OCI-LY1 (cell line): ENCODE measurements around the gene SCUBE2.

ENCODE experiments used
- H2AFZ ChIP-seq: fragments of 200-600 bp; sonication (generic), shearing (Covaris generic); 2 replicates; pipeline ENCODE4 v1.6.0; 2014; ENCODE audit warnings: antibody characterized with exemption, mild to moderate bottlenecking, low read length
- H3F3A ChIP-seq: fragments of 200-600 bp; sonication (generic), shearing (Covaris generic); 2 replicates; pipeline ENCODE4 v1.6.0; 2014; ENCODE audit warnings: mild to moderate bottlenecking, antibody characterized with exemption, low read length, moderate library complexity; ENCODE audit not compliant: insufficient read depth
- H3K27ac ChIP-seq: fragments of 200-600 bp; sonication (generic); 2 replicates; pipeline ENCODE4 v1.5.1; 2014; ENCODE audit warnings: low read length, mixed run types, mild to moderate bottlenecking, low read depth; ENCODE audit not compliant: poor library complexity, severe bottlenecking
- H3K27me3 ChIP-seq: fragments of 200-600 bp; sonication (generic); 2 replicates; pipeline ENCODE4 v1.6.0; 2014; ENCODE audit warnings: antibody characterized with exemption, mild to moderate bottlenecking, low read length, moderate library complexity; ENCODE audit not compliant: insufficient read depth
- H3K36me3 ChIP-seq: fragments of 200-600 bp; sonication (generic); 2 replicates; pipeline ENCODE4 v1.6.1; 2014; ENCODE audit warnings: mild to moderate bottlenecking, antibody characterized with exemption, low read length, moderate library complexity, mixed read lengths; ENCODE audit not compliant: insufficient read depth
- H3K4me1 ChIP-seq: fragments of 200-600 bp; sonication (generic); 2 replicates; pipeline ENCODE4 v1.5.1; 2014; ENCODE audit warnings: mild to moderate bottlenecking, low read length, moderate library complexity; ENCODE audit not compliant: insufficient read depth, severe bottlenecking
- H3K4me2 ChIP-seq: fragments of 200-600 bp; sonication (generic), shearing (Covaris generic); 2 replicates; pipeline ENCODE4 v1.6.1; 2014; ENCODE audit warnings: low read length
- H3K4me3 ChIP-seq: fragments of 200-600 bp; sonication (generic); 2 replicates; pipeline ENCODE4 v1.5.1; 2014; ENCODE audit warnings: low read length, low read depth, mild to moderate bottlenecking, mixed read lengths; ENCODE audit not compliant: poor library complexity, severe bottlenecking
- H3K79me2 ChIP-seq: fragments of 200-600 bp; shearing (Covaris generic); 2 replicates; pipeline ENCODE4 v1.6.1; 2016; ENCODE audit warnings: mixed run types, low read length, mixed read lengths; ENCODE audit not compliant: insufficient read depth
- H3K9ac ChIP-seq: fragments of 200-600 bp; sonication (generic), shearing (Covaris generic); 2 replicates; pipeline ENCODE4 v1.6.1; 2014; ENCODE audit warnings: mild to moderate bottlenecking, low read length, mixed read lengths
- H3K9me2 ChIP-seq: fragments of 200-600 bp; sonication (generic), shearing (Covaris generic); 2 replicates; pipeline ENCODE4 v1.6.1; 2014; ENCODE audit warnings: low read depth, mild to moderate bottlenecking, low read length, mixed read lengths
- H3K9me3 ChIP-seq: fragments of 200-600 bp; shearing (Covaris generic); 2 replicates; pipeline ENCODE4 v1.6.1; 2014; ENCODE audit warnings: low read length, mixed read lengths
- H4K20me1 ChIP-seq: fragments of 200-600 bp; sonication (generic), shearing (Covaris generic); 2 replicates; pipeline ENCODE4 v1.6.0; 2016; ENCODE audit warnings: mild to moderate bottlenecking, low read length; ENCODE audit not compliant: insufficient read depth
- EZH2 ChIP-seq: fragments of 200-600 bp; sonication (generic), shearing (Covaris generic); IDR thresholded peaks from 2 replicates; pipeline ENCODE4 v1.8.0; 2017; ENCODE audit warnings: borderline replicate concordance, mixed run types, mild to moderate bottlenecking, antibody characterized with exemption, low read length, moderate library complexity, mixed read lengths
- TF ChIP-seq, protein P1 (sequence below): fragments of 200-600 bp; sonication (generic), shearing (Covaris generic); IDR thresholded peaks from 2 replicates; pipeline ENCODE4 v1.5.1; 2017; ENCODE audit warnings: mild to moderate bottlenecking, antibody characterized with exemption, low read length, moderate library complexity, mixed read lengths

SCUBE2 gene

DNA sequence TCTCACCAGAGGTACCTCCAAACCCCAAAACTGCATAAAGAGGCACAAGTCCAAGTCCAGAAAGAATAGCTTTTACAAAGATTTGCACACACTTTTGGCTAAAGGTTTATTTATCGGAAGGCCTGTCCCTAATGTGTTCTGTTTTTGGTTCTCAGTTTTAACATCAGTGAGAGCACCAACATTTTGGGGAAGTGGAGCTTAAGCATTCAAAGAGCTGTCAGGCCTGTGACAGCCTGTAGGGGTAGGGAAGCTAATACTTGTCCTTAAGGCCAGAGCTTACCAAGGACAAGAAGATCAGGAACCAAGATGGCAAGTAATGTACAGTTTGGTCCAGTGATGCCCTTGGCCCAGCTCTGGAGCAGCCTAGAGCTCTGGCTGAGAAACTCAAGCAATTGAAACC lies 38.9 kb upstream of the SCUBE2 start:
- Histone ChIP-seq H3K27ac (no peak overlapping the region), H3F3A (no peaks in the 10 kb centered on the region), H3K36me3 (no peaks in the 10 kb centered on the region), H3K9ac (no peak overlapping the region), H3K4me2 (no peak overlapping the region), H3K4me3 (no peak overlapping the region), H3K79me2 (no peaks in the 10 kb centered on the region), H3K27me3 (no peaks in the 10 kb centered on the region), H2AFZ (no peak overlapping the region), H3K9me3 (no peaks in the 10 kb centered on the region), H3K9me2 (no peaks in the 10 kb centered on the region), H4K20me1 (no peaks in the 10 kb centered on the region), H3K4me1 (no peaks in the 10 kb centered on the region)
- TF ChIP-seq, protein P1, sequence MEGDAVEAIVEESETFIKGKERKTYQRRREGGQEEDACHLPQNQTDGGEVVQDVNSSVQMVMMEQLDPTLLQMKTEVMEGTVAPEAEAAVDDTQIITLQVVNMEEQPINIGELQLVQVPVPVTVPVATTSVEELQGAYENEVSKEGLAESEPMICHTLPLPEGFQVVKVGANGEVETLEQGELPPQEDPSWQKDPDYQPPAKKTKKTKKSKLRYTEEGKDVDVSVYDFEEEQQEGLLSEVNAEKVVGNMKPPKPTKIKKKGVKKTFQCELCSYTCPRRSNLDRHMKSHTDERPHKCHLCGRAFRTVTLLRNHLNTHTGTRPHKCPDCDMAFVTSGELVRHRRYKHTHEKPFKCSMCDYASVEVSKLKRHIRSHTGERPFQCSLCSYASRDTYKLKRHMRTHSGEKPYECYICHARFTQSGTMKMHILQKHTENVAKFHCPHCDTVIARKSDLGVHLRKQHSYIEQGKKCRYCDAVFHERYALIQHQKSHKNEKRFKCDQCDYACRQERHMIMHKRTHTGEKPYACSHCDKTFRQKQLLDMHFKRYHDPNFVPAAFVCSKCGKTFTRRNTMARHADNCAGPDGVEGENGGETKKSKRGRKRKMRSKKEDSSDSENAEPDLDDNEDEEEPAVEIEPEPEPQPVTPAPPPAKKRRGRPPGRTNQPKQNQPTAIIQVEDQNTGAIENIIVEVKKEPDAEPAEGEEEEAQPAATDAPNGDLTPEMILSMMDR: no peak
- no peak for TF ChIP-seq EZH2

DNA sequence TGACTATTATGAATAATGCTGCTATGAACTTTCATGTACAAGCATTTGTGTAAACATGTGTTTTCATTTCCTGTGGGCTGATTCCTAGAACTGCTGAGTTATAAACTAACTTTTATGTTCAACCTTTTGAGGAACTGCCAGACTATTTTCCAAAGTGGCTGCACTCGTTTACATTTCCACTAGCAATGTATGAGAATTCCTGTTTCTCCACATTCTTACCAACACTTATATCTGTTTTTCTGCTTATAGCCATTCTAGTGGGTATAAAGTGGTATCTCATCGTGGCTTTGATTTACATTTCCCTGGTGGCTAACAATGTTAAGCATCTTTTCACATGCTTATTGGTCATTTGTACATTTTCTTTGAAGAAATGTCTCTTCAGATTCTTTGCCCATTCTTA lies 35.2 kb upstream of the SCUBE2 start:
- Histone ChIP-seq H4K20me1 (no peaks in the 10 kb centered on the region), H3K79me2 (no peaks in the 10 kb centered on the region), H3K4me1 (no peaks in the 10 kb centered on the region), H3K9me2 (no peaks in the 10 kb centered on the region), H3K27ac (no peak overlapping the region), H3K4me2 (no peak overlapping the region), H3F3A (no peaks in the 10 kb centered on the region), H3K27me3 (no peaks in the 10 kb centered on the region), H3K36me3 (no peaks in the 10 kb centered on the region), H3K9ac (no peak overlapping the region), H2AFZ (no peak overlapping the region), H3K4me3 (no peak overlapping the region), H3K9me3 (no peaks in the 10 kb centered on the region)
- TF ChIP-seq, protein P1: no peak
- TF ChIP-seq EZH2: no peak

DNA sequence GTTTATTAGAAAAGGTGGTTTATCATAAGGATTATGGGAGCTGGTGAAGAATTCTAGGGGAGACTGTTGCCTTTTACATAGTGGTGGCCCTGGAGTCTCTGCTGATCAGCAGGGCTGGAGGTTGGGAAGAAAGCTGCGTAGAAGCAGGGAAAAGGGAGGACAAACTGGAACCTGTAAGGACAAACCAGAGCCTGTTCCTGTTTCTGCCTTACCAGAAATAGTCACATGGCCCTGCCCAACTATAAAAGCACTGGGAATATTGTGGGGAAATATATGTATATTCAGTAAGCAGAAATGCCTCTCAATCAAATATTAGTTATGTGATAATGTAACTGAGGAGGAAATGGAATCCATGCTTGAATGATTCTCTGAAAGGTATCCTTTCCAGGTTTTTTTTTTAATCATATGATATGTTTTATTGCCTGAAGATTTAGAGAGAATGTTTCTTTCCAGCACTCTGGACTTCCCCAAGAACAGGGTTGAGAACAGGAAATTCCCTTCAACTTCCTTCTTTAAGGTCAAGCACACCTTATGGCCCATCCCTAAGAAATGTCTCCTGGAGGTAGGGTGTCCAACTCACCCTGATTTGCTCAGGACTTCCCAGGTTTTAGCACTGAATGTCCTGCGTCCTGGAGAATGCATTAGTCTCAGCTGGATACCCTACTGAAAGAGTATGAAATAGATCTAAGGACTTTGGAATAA lies 33.9 kb upstream of the SCUBE2 start:
- Histone ChIP-seq H3K27me3 (no peaks in the 10 kb centered on the region), H3K4me2 (no peak overlapping the region), H3K79me2 (no peaks in the 10 kb centered on the region), H3K36me3 (no peaks in the 10 kb centered on the region), H3K27ac (no peak overlapping the region), H3K4me3 (no peak overlapping the region), H3K4me1 (no peaks in the 10 kb centered on the region), H3F3A (no peaks in the 10 kb centered on the region), H4K20me1 (no peaks in the 10 kb centered on the region), H2AFZ (no peak overlapping the region), H3K9ac (no peak overlapping the region), H3K9me3 (no peaks in the 10 kb centered on the region), H3K9me2 (no peaks in the 10 kb centered on the region)
- TF ChIP-seq, protein P1: no peak
- no peak for TF ChIP-seq EZH2
